NCI-H345 (cell line): ENCODE data around the gene LPGAT1.

Source experiments
- DNase-seq: peaks from one replicate; lab custom pipeline; 2025; lab: John Stamatoyannopoulos, UW

The LPGAT1 gene

DNA sequence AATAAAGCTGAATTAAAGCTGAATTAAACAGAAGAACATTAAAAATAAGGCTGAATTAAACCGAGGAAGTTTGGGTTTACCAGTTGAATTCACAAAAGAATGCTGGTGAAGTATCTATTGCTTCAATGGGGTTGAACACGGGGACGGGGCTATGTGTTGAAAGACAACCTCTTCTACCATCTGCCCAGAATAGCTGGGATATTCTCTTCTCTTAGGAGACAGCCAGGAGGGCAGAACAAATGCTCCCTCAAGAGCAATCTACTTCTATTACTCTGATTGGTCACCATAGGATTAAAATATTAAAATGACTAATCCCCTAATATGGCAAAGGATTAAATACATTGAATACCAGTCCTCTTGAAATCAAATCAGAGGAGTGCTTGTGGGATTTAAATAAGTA, 68.4 kb downstream of the LPGAT1 start:
- no peak for DNase-seq

DNA sequence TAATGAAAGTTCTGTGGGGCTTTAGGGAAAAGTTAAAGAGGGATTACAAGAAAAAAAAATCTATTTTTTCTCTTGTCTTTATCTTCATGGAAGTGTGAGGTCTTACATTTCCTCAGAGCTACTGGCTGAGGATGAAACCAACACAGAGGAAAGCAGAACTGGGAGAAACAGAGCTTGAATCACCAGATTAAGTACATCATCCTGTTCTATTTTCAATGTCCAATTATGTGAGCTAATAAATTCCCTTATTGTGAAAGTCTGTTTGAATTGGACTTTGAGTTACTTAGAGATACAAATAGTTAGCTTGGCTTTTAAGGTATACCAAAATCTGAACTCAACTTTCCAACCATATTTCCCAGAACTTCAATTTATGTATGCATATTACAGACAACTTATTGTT, 69.2 kb downstream of the LPGAT1 start:
- no peak for DNase-seq

DNA sequence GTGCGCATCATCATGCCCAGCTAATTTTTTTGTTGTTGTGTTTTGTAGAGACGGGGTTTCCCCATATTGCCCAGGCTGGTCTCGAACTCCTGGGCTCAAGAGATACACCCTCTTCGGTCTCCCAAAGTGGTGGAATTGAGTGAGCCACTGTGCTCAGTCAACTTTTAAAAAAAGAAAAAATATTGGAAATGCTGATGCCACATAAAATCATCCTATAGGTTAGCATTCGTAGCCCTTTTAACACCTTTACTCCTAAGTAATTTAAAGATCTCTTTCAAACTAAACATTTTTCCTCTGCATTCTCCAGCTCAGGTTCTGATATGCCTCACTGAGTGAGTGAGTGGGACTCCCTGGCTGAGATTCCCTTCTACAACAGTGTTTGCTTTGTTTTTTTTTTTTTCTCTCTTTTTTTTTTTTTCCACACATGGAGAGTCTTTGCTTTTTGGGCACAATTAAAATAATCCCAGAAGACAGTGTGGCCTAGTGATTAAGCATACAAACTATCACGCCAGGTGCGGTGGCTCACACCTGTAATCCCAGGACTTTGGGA, 74.0 kb downstream of the LPGAT1 start:
- no peak for DNase-seq

DNA sequence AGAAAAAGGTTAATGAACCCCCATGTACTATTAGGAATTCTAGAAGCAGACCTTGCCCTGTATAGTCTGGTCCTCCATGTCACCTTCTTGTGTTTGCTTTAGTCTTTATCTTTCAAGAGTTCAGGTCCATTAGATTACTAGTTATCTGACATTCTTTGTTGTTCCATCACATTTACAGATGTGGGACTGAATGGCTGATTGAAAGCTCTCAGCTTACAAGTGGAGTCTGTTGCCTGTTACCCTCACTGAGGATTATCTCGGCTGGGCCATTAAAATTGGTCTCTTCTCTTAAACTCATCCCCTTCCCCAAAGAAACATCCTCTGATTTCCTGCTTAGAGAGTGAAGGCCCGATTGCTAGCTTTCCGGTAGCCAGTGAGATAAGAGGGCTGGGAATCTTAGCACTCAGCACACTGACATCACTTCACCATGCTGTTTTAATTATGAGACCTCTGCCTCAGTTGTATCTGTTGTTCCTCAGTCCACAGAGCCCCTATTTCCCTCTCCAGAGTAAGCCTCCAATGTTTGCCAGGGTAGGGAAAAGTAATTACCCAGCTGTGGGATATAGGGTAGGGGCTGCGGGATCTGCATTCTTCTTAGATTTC, 76.8 kb downstream of the LPGAT1 start:
- no peak for DNase-seq

DNA sequence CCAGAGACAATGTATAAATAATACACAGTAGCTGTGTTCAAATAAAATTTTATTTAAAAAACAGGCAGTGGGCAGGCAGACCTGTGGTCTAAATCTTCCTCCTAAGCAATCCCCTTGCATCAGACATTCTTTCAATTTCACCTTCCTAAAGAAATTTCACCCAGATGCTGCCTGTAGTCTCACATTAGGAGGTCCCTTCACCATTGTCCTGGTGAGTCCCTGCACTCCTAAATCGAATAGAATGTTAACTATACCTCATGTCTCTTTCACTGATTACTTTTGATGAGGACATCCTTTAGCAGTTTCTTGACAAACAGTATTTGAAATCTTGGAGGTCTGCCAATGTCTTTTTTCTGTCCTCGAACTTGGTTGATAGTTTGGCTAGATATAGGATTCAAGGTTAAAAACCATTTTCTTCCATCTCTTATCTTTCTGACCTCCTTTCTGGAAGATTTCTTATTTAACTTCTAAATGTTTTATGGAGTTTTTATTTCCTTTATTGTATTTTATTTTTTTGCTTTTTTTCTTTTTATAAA, 77.5 kb downstream of the LPGAT1 start:
- DNase-seq = no peak

DNA sequence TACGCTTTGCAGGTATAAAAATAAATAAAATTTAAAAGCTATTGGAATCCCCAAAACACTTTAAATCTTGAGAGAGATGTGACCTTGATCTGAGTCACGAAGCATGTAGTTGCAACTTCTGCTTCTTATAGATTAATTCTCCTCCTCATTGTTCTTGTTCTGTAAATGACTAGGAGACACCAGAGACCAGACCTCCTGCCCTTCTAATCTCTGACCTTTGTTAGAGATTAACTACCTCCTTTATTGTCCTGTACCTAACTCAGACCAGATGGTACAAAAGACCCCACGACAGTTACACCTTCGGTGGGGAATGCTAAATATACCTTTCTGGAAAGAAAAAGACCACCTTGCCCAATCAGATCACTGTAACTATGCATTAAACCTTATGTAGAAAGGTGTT, 78.2 kb downstream of the LPGAT1 start:
- DNase-seq = no peak

DNA sequence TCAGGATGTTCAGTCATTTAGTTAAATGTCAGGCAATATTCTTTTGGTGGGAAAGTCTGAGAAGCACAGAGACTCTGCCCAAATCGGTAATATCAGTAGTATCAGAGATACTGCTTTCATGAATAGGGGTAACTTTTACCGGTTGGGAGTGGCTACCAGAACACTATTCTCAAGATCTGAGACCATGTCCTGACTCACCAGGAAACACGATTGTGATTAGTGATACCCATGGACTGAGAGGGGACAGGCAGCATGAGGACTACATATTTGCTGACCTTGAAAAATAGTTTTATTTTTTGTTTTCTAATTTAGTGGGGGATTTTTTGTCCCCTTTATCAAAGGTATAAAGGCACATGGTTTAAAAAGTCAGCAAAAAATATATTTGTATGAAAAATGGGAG, 79.1 kb downstream of the LPGAT1 start:
- no peak for DNase-seq

DNA sequence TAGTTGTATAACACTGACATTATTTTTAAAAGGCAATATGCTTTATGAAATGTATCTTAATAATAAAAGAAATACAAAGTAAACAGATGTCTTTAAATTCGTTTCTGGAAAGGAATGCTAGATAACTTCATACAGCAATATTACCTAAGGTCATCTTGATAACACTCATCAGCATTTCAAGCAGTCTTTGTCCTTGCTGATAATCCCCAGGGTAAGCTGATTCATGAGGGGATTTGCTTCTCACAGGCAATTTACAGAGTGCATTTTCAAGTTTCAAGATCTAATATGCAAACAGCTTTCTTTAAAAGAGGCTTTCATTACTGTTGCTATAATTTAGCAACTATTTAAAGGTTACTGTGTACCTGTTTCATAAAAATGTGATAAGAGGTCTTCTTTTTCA, 80.0 kb downstream of the LPGAT1 start:
- no peak for DNase-seq

DNA sequence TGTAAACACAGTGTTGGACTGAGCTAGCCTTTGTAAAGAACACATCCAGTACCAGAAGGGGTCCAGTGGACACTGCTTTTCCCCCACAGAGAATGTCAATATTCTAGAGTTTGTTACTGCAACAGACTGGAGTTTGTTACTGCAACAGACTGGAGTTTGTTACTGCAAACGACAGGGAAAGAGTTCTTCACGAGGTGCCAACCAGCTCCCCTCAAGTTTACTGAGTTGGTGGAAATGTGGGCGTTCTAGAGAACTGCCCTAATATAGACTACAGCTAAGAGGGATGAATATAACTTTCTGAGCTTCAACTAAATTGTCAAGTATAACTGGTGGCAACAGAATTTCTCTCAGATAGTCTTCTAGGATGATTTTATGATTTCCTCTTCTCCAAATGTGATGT, 81.3 kb downstream of the LPGAT1 start:
- no peak for DNase-seq

DNA sequence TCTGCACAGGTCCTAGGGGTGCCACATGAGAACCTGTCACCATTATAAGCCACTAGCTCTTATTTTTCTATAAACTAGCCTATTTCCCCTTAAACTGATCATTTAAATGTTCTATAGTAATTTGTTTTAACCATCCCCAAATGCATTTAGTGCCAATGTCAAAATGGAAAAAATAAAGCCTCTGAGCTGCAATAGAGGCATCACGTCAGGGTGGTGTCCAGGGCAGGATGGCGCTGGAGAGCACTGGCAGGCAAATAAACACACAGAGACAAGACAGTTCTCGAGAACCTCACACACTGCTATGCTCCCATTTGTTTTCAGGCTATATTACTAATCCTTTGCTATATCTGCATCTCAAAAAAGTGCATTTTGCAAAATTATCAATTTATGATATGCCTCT, 81.8 kb downstream of the LPGAT1 start:
- no peak for DNase-seq

DNA sequence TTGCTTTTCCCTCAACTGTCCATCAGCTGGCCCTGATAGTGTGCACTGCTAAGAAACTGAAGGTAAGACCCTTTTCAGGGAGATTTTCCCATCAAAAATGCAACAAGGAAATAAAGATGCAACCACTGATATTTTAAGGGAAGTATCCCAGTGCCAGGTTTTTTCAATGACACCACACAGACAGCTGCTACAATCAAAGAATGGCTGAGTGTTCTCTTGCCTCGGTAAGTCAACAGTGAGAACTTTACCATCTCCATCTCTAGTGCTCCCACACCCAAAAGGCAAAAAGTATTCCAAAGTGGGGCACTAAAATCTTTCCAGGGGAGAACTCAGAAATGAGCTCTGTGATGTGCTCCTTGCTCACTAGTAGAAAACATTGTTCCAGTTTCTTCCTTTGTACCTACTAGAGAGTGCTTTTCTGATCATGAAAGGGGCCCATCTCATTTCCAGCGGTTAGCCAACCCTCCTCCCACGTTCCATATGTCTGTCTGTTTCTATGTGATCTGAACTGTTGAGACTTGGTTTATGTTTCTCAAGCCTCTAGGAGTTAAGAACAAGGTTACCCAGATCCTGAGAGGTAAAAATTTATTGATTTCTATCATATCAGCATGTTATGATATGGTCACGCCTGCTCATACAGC, 87.6 kb downstream of the LPGAT1 start:
- DNase-seq = no peak

DNA sequence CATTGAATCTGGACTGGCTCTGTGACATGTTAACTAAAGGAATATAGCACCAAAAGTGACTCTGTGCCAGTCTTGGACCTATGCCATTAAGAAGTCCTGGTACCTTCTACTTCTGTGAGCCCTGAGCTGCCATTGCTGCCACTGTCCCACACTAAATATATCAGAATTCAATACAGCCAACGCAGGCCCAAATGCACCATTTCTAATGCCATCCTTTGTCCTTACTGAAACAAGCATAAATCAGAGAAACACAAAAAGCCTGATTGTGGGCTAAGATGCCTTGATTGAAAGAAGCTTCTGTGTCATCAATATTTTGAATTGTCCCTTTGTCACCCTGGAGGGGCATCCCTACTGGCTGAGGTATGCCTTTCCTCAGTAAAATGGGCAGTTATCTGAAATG, 88.3 kb downstream of the LPGAT1 start:
- no peak for DNase-seq

DNA sequence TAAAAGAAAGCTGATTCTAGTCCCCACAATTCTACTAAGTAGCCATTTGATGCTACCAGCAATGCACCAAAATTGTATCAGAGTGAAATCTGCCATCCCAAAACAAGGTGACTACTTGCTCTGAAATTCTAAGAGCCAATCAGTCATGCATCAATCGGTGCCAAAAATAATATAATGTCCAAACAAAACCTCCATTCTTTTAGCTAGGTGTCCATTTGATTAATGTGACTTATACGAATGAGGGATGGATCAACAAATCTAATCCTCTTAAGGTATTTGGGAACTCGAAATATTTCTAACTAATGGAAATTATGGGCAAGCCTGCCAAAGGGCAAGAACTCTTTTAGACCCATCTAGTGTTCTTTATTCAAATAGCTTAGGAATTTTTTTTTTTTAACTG, 88.8 kb downstream of the LPGAT1 start:
- no peak for DNase-seq

DNA sequence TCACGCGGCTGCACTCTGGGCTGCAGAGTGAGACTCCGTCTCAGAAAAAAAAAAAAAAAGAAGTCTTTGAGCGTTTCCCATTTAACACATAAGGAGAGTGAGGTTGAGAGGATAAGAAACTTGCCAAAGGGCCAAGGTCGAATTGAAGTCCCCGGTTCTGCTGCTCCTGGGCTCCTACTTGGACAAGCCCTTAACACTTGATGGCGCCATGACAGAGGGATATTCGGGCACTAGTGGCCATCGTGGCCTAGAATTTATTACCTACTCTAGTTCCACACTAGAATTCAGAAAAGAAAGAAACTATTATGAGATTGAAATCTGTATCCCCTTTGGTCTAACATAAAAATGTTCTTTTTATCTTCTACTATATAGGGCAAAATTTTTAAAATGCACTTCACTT, 89.4 kb downstream of the LPGAT1 start:
- no peak for DNase-seq

DNA sequence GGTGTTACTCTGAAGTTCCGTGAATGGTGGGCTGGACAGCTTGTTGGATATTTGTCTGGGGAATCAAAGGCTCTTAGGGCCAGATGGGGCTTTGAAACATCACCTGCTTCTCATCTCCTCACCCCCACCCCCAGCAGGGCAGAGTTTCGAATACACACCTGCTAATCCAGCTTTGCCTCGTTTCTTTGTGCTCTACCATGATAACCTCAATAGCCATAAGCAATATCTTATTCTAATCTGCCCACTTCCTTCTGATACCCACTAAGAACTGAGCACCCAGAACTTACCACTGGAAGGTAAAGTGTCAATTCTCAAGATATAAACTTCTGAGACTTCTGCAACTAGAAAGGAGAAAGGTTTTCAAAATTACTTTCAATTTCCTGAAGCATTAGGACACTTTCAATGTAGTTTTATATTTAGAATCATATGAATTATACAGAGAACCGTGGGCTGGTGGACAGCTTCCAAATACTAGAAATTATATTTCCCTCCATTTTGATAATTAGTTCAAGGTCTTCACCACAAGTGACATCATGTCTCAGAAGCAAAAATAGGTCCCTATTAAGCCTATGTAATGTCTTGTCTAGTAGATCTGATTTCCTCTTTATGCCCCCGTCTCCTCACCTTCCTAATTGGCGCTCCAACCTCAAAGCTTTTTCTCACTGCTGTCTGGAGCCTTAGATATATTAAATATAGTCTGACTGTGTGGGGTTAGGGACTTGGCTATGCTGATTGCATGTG, 90.7 kb downstream of the LPGAT1 start:
- DNase-seq = no peak

DNA sequence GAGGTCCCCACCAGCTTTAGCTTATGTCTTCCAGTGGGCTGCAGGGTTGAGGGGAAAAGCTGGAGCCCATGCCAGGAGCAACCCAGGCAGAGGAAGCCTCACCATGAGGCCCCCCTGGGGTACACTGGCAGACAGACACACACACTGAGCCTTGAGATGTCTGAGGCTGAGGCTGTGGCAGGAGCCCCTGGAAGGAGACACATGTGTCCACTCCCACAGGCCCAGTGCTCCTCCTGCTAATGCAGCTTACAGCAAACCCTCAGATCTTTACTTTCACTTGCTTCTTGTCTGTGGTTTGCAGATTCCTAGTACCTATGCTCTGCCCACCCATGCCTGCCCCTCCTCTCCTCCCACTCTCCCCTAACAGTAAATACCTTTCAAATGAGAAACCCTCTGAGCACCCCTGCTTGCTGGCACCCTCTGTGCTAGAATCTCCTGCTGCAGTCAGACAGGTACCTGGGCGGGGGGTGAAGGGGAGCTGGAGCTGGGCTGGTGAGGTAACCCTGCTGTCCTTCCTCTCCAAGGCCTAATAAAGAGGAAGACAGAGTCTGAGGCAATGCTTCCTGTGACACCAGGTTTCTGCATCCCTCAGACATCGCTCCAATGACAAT, 91.8 kb downstream of the LPGAT1 start:
- DNase-seq = no peak

DNA sequence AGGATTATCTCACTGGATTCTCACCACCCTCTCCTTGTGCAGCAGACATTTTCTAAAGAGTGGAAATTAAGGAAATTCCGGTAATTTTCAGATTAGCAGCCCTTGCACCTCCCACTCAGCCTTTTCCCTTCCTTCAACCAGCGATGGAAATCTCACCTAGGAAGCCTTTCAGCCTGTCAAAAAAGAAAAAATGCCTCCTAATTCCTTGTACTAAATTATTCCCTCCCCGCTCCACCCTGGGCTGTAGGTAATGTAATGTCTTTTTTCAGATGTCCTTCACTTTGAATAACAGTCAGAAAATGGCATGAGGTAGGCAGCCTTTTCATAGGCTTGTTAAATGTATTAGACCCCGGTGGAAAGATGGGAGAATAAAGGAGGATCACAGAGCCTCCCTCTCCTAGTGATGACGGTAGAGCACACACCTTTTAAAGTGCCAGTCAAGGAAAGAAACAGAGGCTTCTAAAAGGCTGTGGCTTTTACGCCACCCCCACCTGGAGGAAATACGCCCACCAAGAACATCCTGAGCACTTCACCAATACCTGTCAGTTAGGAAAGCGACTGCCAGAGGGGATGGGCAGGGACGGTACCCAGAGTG, 92.4 kb downstream of the LPGAT1 start:
- no peak for DNase-seq

DNA sequence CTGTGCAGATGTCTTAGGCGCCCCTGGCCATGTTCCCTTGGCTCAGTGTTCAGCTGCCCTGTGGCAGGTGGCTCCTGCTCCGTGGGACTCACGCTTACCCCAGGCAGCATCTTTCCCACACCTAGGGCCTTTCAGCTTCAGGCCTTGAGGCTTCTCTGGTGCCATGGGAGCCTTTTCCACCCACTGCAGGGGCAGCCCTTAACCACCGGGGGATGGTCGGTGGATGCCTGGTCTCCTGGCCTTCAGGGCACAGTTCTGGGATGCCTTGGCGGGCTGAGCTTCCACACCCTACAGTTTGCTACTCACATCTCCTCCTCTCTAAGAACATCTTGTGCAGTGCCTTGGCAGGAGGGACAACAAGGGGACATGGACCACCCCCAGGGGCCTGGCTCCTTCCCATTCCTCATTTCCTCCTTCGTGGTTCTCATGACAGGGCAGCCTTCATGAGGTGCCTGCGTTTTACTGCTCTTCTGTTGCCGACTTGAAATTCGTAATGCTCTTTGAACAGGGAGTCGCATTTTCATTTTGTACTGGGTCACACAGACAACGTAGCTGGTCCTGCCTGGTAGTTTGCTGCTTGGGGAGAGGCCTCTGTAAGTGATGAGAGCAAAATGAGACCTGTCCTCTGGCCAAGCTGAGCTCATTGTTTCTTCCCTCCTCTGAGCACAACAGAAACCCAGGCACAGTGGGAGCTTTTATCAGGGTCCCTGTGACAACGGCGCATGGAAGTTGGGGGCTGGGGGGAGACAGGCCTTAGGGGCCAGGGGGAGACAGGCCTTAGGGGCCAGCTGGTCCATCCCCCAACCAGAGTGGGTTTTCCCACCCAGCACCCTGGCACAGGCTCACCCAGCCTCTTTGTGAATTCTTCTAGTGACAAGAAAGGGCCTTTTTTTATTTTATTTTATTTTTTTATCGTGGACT, 93.2 kb downstream of the LPGAT1 start:
- DNase-seq = no peak

DNA sequence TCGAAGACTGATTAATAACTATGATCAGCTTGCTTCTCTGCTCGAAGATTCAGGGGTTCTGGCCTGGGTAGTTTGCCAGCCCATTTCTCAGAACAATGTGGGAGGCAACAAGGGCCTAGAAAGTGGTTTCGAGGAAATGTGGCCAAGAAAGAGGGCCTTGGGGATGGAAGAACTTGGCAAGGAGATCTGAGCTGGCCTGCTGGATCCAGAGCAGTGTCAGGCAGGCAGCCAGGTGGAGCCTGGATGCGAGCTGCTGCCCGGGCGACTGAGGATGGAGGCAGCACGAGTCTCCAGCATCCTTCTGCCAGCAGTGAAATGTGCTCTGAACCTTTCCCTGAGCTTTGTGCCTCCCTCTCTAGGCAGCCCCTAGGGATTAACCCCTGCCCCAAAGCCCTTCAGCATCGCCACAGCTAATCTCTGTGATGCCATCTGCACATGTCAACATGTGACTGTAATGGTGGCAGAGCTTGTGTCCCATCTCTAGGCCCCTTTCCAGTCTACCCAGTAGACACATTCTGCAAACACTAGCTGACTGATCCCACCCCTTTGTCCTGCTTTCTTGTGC, 94.1 kb downstream of the LPGAT1 start:
- no peak for DNase-seq
